SU-DHL-6 (cell line): ENCODE data around the gene MYLK2.

Source experiments
- H2AFZ ChIP-seq: fragments of 200-600 bp; sonication (generic); 2 replicates; pipeline ENCODE4 v1.6.1; 2014; ENCODE audit warnings: low read depth, mild to moderate bottlenecking, moderate library complexity, mixed read lengths, antibody characterized with exemption, low read length; ENCODE audit not compliant: severe bottlenecking
- H3F3A ChIP-seq: fragments of 200-600 bp; shearing (Covaris generic); 2 replicates; pipeline ENCODE4 v1.6.0; 2016; ENCODE audit warnings: antibody characterized with exemption, mild to moderate bottlenecking; ENCODE audit not compliant: insufficient read depth
- H3K27ac ChIP-seq: fragments of 200-600 bp; sonication (generic); 2 replicates; pipeline ENCODE4 v1.5.1; 2016; ENCODE audit warnings: low read depth, mild to moderate bottlenecking, low read length, moderate library complexity, mixed read lengths
- H3K27me3 ChIP-seq: fragments of 200-600 bp; sonication (generic), shearing (Covaris generic); 2 replicates; pipeline ENCODE4 v1.6.0; 2014; ENCODE audit warnings: mild to moderate bottlenecking, low read length
- H3K36me3 ChIP-seq: fragments of 200-600 bp; sonication (generic); 2 replicates; pipeline ENCODE4 v1.6.1; 2014; ENCODE audit warnings: mild to moderate bottlenecking, low read length, mixed read lengths
- H3K4me2 ChIP-seq: fragments of 300-600, 200-600 bp; shearing (Covaris generic), sonication (generic); 2 replicates; pipeline ENCODE4 v1.6.0; 2014; ENCODE audit warnings: low read length, low read depth, mild to moderate bottlenecking; ENCODE audit not compliant: poor library complexity, severe bottlenecking
- H3K4me3 ChIP-seq: fragments of 200-600 bp; sonication (generic); 2 replicates; pipeline ENCODE4 v1.5.1; 2014; ENCODE audit warnings: antibody characterized with exemption, low read length, mild to moderate bottlenecking, mixed read lengths; ENCODE audit not compliant: insufficient read depth, poor library complexity, severe bottlenecking
- H3K79me2 ChIP-seq: fragments of 200-600 bp; sonication (generic); 2 replicates; pipeline ENCODE4 v1.6.1; 2014; ENCODE audit warnings: mild to moderate bottlenecking, low read length, moderate library complexity; ENCODE audit not compliant: insufficient read depth
- H3K9ac ChIP-seq: fragments of 200-600 bp; sonication (generic); 2 replicates; pipeline ENCODE4 v1.7.0; 2014; ENCODE audit warnings: mild to moderate bottlenecking, low read length
- H3K9me2 ChIP-seq: fragments of 200-600 bp; sonication (generic); replicated peaks from 2 replicates; pipeline ENCODE4 v1.6.1; 2014; ENCODE audit warnings: low read length; ENCODE audit not compliant: insufficient read depth
- H3K9me3 ChIP-seq: fragments of 200-600 bp; sonication (generic); 2 replicates; pipeline ENCODE4 v1.6.1; 2014; ENCODE audit warnings: low read length, mixed read lengths; ENCODE audit not compliant: insufficient read depth
- H4K20me1 ChIP-seq: fragments of 200-600 bp; sonication (generic); 2 replicates; pipeline ENCODE4 v1.6.1; 2014; ENCODE audit warnings: low read depth, mild to moderate bottlenecking, antibody characterized with exemption, low read length, moderate library complexity, mixed read lengths
- EZH2phosphoT487 ChIP-seq: fragments of 200-600 bp; sonication (generic), shearing (Covaris generic); conservative IDR thresholded peaks from 2 replicates; pipeline ENCODE4 v1.6.1; 2018; ENCODE audit warnings: mild to moderate bottlenecking, antibody characterized with exemption, low read length, moderate library complexity, mixed read lengths
- TF ChIP-seq, protein P1 (sequence below): fragments of 200-600 bp; sonication (generic); IDR thresholded peaks from one replicate; pipeline ENCODE4 v1.5.1; 2017; ENCODE audit warnings: antibody characterized with exemption, mild to moderate bottlenecking, low read length, moderate library complexity; ENCODE audit not compliant: insufficient read depth, poor library complexity, severe bottlenecking

The MYLK2 gene

DNA sequence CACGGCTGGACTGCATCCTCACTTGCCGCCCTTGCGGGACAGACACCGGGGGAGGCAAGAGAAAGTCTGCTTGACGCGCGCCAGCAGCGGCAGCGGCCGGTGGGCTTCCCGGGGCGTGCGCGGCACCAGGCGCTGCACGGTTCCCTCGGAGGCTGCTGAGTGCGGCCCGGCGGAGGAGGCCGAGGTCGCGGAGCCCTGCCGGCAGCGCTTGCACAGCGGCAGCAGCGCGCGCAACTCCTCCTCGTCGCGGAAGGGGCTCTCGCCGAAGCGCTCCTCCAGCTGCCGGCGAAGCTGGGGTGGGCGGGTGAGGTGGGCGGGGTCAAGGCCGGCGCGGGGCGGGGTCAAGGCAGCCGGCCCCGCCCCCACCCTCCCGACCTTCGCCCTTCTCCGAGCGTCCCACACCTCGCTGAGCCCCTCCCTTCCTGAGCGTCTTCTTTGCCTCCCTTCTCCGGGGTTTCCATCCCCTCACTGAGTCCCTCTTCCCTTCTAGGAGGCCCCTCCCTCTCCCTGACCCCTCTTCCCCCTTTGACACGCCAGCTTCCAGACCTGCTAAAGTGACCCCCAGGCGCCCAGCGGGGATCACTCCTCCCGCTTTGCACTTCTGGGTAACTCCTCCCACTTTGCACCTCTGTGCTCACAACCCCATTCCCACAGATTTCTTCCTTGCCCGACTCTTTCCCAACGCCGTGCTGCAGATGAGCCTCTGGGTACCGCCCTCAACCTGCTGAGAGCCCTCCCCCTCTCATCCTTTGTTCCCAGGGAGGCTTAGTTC, 42.4 kb downstream of the MYLK2 start:
- no peak for TF ChIP-seq EZH2phosphoT487
- TF ChIP-seq, protein P1, sequence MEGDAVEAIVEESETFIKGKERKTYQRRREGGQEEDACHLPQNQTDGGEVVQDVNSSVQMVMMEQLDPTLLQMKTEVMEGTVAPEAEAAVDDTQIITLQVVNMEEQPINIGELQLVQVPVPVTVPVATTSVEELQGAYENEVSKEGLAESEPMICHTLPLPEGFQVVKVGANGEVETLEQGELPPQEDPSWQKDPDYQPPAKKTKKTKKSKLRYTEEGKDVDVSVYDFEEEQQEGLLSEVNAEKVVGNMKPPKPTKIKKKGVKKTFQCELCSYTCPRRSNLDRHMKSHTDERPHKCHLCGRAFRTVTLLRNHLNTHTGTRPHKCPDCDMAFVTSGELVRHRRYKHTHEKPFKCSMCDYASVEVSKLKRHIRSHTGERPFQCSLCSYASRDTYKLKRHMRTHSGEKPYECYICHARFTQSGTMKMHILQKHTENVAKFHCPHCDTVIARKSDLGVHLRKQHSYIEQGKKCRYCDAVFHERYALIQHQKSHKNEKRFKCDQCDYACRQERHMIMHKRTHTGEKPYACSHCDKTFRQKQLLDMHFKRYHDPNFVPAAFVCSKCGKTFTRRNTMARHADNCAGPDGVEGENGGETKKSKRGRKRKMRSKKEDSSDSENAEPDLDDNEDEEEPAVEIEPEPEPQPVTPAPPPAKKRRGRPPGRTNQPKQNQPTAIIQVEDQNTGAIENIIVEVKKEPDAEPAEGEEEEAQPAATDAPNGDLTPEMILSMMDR = no peak
- H3K27me3 ChIP-seq = no peaks in the 10 kb centered on the region

DNA sequence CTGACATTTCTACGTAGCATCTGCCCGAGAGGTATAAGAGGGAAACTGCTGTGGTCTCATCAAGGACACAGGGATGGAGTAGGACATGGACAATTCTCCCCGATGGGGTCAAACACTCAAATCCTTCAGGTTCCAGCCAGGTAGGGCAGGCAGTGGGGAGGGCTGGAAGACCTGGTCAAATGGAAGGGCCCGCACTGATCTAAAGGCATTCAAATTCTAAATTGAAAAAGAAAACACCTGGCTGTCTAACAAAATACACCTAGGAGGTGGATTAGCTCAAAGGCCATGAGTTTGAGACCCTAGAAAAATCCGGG, 43.0 kb downstream of the MYLK2 start:
- Histone ChIP-seq H3K9me2 (no peaks in the 10 kb centered on the region), H3K4me2 (no peak overlapping the region), H3K9me3 (no peaks in the 10 kb centered on the region), H3K9ac (no peak overlapping the region), H3K36me3 (no peaks in the 10 kb centered on the region), H3K79me2 (no peaks in the 10 kb centered on the region), H3K27me3 (no peaks in the 10 kb centered on the region), H3K4me3 (no peak overlapping the region), H2AFZ (no peak overlapping the region), H3K27ac (no peak overlapping the region), H3F3A (no peaks in the 10 kb centered on the region), H4K20me1 (no peaks in the 10 kb centered on the region)
- no peak for TF ChIP-seq EZH2phosphoT487
- TF ChIP-seq, protein P1 = no peak

More for the DNA sequence above, 42.4 kb downstream of the MYLK2 start:
- Histone ChIP-seq H3K4me3 (peak overlapping the region; percentile 59), H2AFZ (peak overlapping the region; percentile 95), H4K20me1 (no peaks in the 10 kb centered on the region), H3K9me2 (no peaks in the 10 kb centered on the region), H3F3A (no peaks in the 10 kb centered on the region), H3K27ac (no peak overlapping the region), H3K36me3 (no peaks in the 10 kb centered on the region), H3K79me2 (no peaks in the 10 kb centered on the region), H3K9me3 (no peaks in the 10 kb centered on the region), H3K4me2 (peak overlapping the region; percentile 87), H3K9ac (peak overlapping the region; percentile 66)

DNA sequence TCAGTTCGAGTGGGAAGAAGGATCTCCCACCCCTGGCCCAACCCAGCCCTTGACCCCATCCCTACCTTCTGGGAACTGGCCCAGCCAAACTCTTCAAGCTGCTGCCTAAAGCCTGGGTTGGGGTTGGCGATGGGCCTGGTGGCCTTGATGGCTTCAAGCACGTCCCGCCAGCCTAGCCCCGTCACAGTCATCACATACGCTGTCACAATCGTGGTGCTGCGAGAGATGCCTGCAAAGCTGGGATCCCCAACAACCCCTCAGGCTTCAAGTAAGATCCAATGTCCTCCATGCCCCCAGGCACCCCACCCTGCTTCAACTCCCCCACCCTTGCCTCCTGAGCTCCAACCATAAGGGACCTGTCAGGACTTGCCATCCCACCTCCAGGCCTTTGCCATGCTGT, 43.4 kb downstream of the MYLK2 start:
- Histone ChIP-seq H3K9ac (no peak overlapping the region), H4K20me1 (no peaks in the 10 kb centered on the region), H3F3A (no peaks in the 10 kb centered on the region), H3K4me3 (no peak overlapping the region), H3K9me3 (no peaks in the 10 kb centered on the region), H3K27ac (no peak overlapping the region), H3K79me2 (no peaks in the 10 kb centered on the region), H2AFZ (no peak overlapping the region), H3K9me2 (no peaks in the 10 kb centered on the region), H3K36me3 (no peaks in the 10 kb centered on the region), H3K4me2 (no peak overlapping the region), H3K27me3 (no peaks in the 10 kb centered on the region)
- no peak for TF ChIP-seq EZH2phosphoT487
- TF ChIP-seq, protein P1 = no peak
